ENCODE measurements around the gene TERB2.
A peak's percentile ranks its signal among the peaks of the same experiment; 100 is the strongest.
"Not testable (repeated sequence)": the region's sequence is repeated elsewhere in the genome, so short reads cannot be mapped to it uniquely, and the experiment has no call there.

TERB2 gene

GRCh38 chr15:44956388-44956787 lies at the start of gene TERB2:
TERB2 (plus strand) TSS chr15:44956687; CDS start chr15:44956719, 32 bp downstream.
- DNase-seq (ENCODE audit: low read depth), result no peak

- DNase-seq (ENCODE audit: low read depth), result no peak
Measured at GRCh38 chr15:44909423-44909822, 47.1 kb upstream of the TERB2 start.

DNA sequence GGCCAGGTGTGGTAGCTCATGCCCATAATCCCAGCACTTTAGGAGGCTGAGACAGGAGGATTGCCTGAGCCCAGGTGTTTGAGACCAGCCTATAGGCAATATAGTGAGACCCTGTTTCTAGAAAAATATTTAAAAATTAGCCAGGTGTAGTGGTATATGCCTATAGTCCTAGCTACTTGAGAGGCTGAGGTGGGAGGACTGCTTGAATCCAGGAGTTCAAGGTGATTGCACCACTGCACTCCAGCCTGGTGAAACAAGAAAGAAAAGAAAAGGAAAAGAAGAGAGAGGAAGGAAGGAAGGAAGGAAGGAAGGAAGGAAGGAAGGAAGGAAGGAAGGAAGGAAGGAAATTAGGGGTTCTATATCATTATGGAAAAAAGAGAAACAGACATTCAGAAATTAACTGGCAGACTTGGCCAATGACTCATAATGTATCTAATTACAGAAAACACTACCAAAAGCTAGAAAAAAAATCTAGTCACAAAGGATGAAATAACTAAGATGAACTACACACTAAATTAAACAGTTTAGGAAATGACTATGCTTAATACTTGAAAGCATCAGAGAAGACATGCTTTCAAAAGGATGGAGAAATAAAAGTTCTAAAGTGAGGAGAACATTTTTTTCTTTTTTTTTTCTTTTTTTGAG lies 45.4 kb upstream of the TERB2 start:
- no peak for DNase-seq (ENCODE audit: low read depth)

DNA sequence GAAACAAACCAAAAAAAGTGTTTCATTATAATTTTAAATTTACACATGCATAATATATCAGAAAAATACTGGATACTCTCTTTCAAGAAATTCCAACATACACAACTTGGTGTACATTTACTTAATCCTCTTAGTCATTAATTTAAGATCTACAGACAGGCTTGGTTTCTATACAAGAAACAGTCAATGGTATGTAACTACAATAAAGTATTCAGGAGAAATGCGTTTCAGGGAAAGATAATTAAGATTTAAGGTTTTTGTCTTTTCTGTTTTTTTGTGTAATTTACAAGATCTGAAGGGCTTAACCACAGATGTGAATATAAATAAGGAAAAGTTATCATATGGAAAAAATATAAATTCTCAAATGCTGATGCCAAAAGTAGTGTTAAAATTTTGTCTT lies 44.3 kb upstream of the TERB2 start:
- DNase-seq (ENCODE audit: low read depth), result not testable (repeated sequence)

GRCh38 chr15:44912974-44913448 lies 43.5 kb upstream of the TERB2 start:
- DNase-seq (ENCODE audit: low read depth), result peak; percentile 65

- DNase-seq (ENCODE audit: low read depth), result no peak
Measured at GRCh38 chr15:44918136-44918535, 38.4 kb upstream of the TERB2 start.

DNA sequence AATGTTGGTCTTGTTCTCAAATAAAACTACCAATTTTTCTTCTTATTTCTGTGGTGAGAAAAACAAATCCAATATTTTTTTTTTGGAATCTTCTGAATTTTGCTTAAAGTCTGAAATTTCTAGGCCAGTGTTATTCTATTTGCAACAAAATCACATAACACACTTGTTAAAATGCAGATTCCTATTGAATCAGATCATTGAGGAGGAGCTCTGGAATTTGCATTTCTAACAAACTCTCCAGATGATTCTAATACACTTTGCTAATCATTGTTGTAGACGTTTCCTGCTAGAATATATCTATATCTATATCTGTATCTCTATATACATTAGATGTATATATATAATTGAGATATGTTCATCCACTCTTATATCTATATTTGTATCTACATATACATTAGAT lies 27.8 kb upstream of the TERB2 start:
- not testable (repeated sequence) for DNase-seq (ENCODE audit: low read depth)

DNA sequence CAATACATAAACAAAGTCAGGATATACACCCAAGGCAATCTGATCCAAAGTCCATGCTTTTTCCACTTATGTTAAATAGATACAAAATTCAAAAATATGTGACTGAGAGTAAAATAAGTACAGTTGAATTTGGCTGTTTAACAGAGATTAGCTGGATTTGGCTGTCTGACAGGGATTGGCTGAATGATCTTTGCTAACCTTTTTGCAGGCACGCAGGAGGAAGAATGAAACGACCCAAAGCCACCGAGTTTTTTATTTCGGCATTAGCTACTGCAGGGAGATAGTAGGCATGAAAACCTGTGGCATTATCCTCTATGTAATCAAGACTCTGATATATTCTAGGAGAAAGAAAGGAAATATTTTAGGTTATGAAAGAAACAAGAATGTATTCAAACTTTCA lies 26.2 kb upstream of the TERB2 start:
- DNase-seq (ENCODE audit: low read depth), result not testable (repeated sequence)

GRCh38 chr15:44958302-44958701 lies 1.8 kb downstream of the TERB2 start:
- DNase-seq (ENCODE audit: low read depth), result not testable (repeated sequence)

GRCh38 chr15:44968475-44968874 lies 12.0 kb downstream of the TERB2 start:
- no peak for DNase-seq (ENCODE audit: low read depth)

- DNase-seq (ENCODE audit: low read depth), result no peak
Measured at GRCh38 chr15:44971036-44971435, 14.5 kb downstream of the TERB2 start.

GRCh38 chr15:44976183-44976582 lies 19.7 kb downstream of the TERB2 start:
- DNase-seq (ENCODE audit: low read depth), result not testable (repeated sequence)

DNA sequence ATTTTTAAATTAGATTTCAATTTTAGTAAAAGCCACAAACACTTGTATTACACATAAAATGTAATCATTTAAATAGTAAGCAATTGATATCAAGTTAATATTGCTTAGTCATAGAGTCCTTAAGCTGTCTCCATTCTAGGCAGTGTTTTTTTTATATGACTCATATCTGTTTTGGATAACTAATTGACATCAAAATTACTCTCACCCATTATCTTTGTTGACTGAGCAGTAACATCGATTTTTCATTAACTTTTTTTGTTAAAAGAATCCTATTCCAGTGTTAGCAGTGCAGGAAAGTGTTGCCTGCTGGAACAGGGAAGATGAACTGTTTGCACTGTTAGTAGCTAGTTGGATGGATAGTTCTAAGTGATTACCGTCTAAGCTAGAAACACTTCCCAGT lies 21.3 kb downstream of the TERB2 start:
- not testable (repeated sequence) for DNase-seq (ENCODE audit: low read depth)

DNA sequence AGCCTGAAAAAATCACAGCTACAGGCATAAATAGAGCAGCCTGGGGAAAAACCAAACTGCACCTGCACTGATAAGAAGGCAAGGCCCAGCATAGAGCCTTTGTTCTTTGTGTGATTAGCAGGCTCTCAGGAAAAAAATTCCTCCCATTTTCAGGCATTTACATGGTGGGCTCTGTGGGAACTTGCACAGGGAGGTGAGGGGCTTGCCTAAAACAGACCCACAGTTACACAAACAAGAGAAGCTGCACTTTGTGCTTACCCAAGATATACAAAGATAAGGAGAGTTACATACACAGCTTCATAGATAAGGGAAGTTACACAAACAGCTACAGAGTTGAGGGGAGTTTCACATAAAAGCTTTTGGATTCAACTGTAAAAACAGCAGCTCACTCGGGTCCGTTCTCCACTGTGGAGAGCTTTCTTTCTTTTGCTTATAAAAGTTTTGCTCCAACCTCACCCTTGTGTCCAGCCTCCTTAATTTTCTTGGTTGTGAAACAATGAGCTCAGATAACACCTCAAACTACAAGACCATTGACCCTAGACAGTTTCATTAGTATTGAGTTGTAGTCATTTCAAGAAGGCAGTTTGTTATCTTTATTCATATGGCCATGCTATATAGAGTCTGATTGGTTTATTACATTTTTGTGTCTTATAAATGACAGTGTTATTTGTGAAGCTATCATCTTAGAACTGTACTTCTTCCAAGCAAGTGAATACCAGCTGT lies 23.3 kb downstream of the TERB2 start:
- DNase-seq (ENCODE audit: low read depth), result peak; percentile 7

- DNase-seq (ENCODE audit: low read depth), result not testable (repeated sequence)
Measured at GRCh38 chr15:44984144-44984543, 27.7 kb downstream of the TERB2 start.

- DNase-seq (ENCODE audit: low read depth), result not testable (repeated sequence)
Measured at GRCh38 chr15:44986346-44987055, 30.0 kb downstream of the TERB2 start.

DNA sequence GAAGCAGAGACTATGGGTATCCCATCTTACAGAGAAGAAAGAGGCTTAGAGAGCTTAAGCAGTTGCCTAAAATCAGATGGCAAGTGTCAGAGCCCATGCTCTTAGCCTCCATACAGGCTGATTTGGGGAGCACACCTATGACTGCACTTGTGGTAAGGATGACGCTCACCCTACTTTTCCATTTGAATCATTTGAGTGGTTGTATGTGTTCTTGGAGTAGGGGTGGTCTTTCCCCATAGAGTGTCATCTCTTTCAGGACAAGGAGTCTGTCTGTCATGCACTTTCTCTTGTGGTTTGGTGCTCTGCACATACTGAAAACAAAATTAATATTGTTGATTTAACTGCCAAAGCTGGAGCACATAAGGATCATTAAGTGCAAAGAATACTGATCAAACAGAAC lies 31.2 kb downstream of the TERB2 start:
- DNase-seq (ENCODE audit: low read depth), result not testable (repeated sequence)

DNA sequence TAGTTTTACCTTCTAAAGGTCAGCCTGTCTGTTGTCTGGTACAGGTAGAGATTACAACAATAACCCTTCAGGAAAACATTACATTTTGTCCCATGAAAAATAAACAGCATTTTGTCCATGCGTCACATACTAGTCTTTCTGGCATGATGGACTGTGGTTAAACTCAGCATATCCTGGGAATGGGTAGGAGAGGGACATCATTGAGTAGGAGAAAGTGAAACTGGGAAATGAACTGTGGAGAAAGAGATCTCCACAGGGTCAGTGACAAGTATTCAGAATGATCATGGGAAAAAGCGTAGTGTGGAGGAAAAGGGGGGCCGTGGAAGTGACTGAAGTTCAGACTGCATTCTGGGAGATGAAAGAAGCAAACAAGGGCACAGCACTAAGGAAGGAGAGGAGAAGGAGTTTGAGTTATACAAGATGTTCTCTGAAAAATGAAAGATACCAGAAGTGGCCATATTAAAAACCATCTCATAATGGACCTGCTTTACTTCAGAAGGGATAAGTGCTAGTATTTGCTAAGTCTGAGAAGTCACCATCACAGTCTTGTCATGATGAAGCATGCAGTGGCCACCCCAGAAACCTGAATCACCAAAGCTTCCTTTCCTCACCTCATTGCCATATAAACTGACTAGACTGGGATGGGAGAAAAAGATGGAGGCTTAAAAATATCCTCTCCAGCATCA lies 31.8 kb downstream of the TERB2 start:
- DNase-seq (ENCODE audit: low read depth), result not testable (repeated sequence)

DNA sequence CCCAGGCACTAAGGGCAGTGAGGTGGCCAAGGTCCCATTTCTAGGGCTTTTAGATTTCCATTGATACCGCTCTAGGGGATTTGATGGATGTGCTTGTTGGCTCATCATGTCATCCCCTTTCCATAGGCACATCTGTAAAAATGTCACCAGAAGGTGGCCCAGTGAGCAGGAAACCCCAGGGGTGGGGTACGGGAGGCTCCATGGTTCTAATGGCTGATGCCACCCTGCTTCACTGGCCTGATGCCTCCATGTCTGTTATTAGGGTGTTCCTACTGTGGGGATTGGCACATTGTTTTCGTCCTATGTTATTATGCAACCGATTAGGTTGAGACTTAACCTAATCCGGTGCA lies 32.4 kb downstream of the TERB2 start:
- not testable (repeated sequence) for DNase-seq (ENCODE audit: low read depth)

GRCh38 chr15:44997632-44998031 lies 41.1 kb downstream of the TERB2 start:
- not testable (repeated sequence) for DNase-seq (ENCODE audit: low read depth)

DNA sequence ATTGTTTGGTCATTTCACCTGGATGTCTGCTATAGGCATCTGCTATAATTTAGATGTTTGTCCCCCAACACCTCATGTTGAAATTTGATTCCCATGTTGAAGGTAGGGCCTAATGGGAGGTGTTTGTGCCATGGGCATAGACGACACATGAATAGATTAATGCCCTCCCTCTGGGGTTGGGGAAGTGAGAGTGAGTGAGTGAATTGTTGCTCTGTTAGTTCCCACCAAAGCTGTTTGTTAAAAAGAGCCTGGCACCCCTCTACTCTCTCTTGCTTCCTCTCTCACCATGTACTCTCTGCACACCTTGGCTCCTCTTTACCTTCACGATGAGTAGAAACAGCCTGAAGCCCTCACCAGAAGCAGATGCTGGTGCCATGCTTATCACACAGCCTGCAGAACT lies 42.6 kb downstream of the TERB2 start:
- DNase-seq (ENCODE audit: low read depth), result no peak

- DNase-seq (ENCODE audit: low read depth), result not testable (repeated sequence)
Measured at GRCh38 chr15:45001180-45001579, 44.7 kb downstream of the TERB2 start.
